Vagina (tissue), 2 donors: Measurements from ENCODE around the gene AKT1S1. TPM values are rescaled to one million over a fixed set of nuclear protein-coding genes. Genes with fewer than 3 reads are reported as not detected.
"Not testable (repeated sequence)": the region's sequence is repeated elsewhere in the genome, so short reads cannot be mapped to it uniquely, and the experiment has no call there.

Experiments used
- DNase-seq, 2 donors: peaks; one replicate each; pipeline ENCODE4 v3.0.0-alpha.2; 2017; ENCODE audit errors: extremely low spot score in 2 of 2
- H3K27ac ChIP-seq: fragments of 200-600 bp; sonication (generic); one replicate; pipeline ENCODE4 v1.5.1; 2019
- H3K27me3 ChIP-seq: fragments of 200-600 bp; sonication (generic); one replicate; pipeline ENCODE4 v1.5.1; 2019
- H3K36me3 ChIP-seq, 2 donors: fragments of 200-600 bp; sonication (generic); one replicate each; pipeline ENCODE4 v1.5.1; 2017 to 2019
- H3K4me1 ChIP-seq: fragments of 200-600 bp; sonication (generic); one replicate; pipeline ENCODE4 v1.5.1; 2019
- H3K4me3 ChIP-seq, 2 donors: fragments of 200-600 bp; sonication (generic); 1 replicate in 1 of 2; 2 replicates in 1 of 2; pipeline ENCODE4 v1.5.1; 2016 to 2019
- H3K9me3 ChIP-seq: fragments of 200-600 bp; sonication (generic); one replicate; pipeline ENCODE4 v1.5.1; 2019
- CTCF ChIP-seq, 3 experiments: fragments of 450-650 bp in 2 of 3; fragments of 200-600 bp in 1 of 3; sonication (generic) in 1 of 3; IDR thresholded peaks; one replicate each; pipeline ENCODE4 v1.5.1; 2017 to 2019; ENCODE audit warnings: antibody characterized with exemption in 3 of 3, mild to moderate bottlenecking in 2 of 3, moderate library complexity in 2 of 3
- POLR2A ChIP-seq, 2 donors: fragments of 450-650 bp; IDR thresholded peaks; one replicate each; pipeline ENCODE4 v1.6.1; 2017; ENCODE audit warnings: antibody characterized with exemption in 2 of 2, mild to moderate bottlenecking in 2 of 2, moderate library complexity in 2 of 2
- POLR2AphosphoS5 ChIP-seq, 2 donors: sonication (generic); formaldehyde crosslinking; IDR thresholded peaks; one replicate each; pipeline ENCODE4 v1.9.0; 2017; ENCODE audit warnings: antibody characterized with exemption in 2 of 2, mild to moderate bottlenecking in 2 of 2, low read depth in 1 of 2; ENCODE audit not compliant: insufficient read depth in 1 of 2
- intact Hi-C: fragments of 100-400 bp; cut with DNase I; formaldehyde crosslinking; loops from one replicate; pipeline ENCODE4 v1.15.1; 2023
- microRNA-seq: library from miRNA; unstranded; fragments of <30 nt; microRNA quantifications from one replicate; pipeline ENCODE4, GENCODE V29; 2017; ENCODE audit warnings: borderline number of aligned reads, borderline replicate concordance
- small RNA-seq: library from RNA; depleted of rRNA; stranded (forward); fragments of <200 nt; gene quantifications from one replicate; pipeline ENCODE3, GENCODE V24; 2016
- total RNA-seq: library from RNA; depleted of rRNA; stranded (reverse); fragments of >200 nt; gene quantifications from one replicate; pipeline ENCODE4 v1.2.3, GENCODE V29; 2016

Gene AKT1S1
- total RNA-seq, 1 donor from 2014 or later, result 16.9 TPM

GRCh38 chr19:49824662-49825061 lies 52.5 kb downstream of the AKT1S1 start:
- Histone ChIP-seq H3K9me3 (no peaks in the 10 kb centered on the region), H3K4me1 (peaks cover 3% of the 10 kb centered on the region), H3K27ac (no peak overlapping the region), H3K27me3 (no peaks in the 10 kb centered on the region), H3K4me3 (no peak overlapping the region), H3K36me3 (peaks cover 0 to 14% of the 10 kb centered on the region in 2 donors)
- no peak for DNase-seq
- TF ChIP-seq POLR2A (IDR thresholded peaks at IDR 0.05) (no peak), POLR2AphosphoS5 (IDR thresholded peaks at IDR 0.05; ENCODE audit: insufficient read depth in 1 of 2, low read depth in 1 of 2) (no peak), CTCF (IDR thresholded peaks at IDR 0.05) (no peak)
- intact Hi-C loops, result no loop called here

GRCh38 chr19:49823472-49823871 lies 53.7 kb downstream of the AKT1S1 start:
- intact Hi-C loops, result no loop called here
- Histone ChIP-seq H3K36me3 (peaks cover 0 to 11% of the 10 kb centered on the region in 2 donors), H3K9me3 (no peaks in the 10 kb centered on the region), H3K4me1 (peaks cover 15% of the 10 kb centered on the region), H3K4me3 (no peak overlapping the region), H3K27me3 (no peaks in the 10 kb centered on the region), H3K27ac (no peak overlapping the region)
- TF ChIP-seq POLR2A (IDR thresholded peaks at IDR 0.05), result no peak
- no peak for TF ChIP-seq CTCF (IDR thresholded peaks at IDR 0.05)
- no peak for TF ChIP-seq POLR2AphosphoS5 (IDR thresholded peaks at IDR 0.05; ENCODE audit: insufficient read depth in 1 of 2, low read depth in 1 of 2)
- DNase-seq, result no peak

GRCh38 chr19:49820125-49820524 lies 57.0 kb downstream of the AKT1S1 start:
- intact Hi-C loops, result no loop called here
- H3K36me3 ChIP-seq, result peaks cover 0 to 8% of the 10 kb centered on the region in 2 donors
- TF ChIP-seq POLR2AphosphoS5 (IDR thresholded peaks at IDR 0.05; ENCODE audit: insufficient read depth in 1 of 2, low read depth in 1 of 2) (no peak), CTCF (IDR thresholded peaks at IDR 0.05) (no peak), POLR2A (IDR thresholded peaks at IDR 0.05) (no peak)
- no peak overlapping the region for H3K27ac ChIP-seq
- no peak overlapping the region for H3K4me3 ChIP-seq
- H3K27me3 ChIP-seq, result no peaks in the 10 kb centered on the region
- no peak for DNase-seq
- peaks cover 21% of the 10 kb centered on the region for H3K4me1 ChIP-seq
- no peaks in the 10 kb centered on the region for H3K9me3 ChIP-seq

- H3K27ac ChIP-seq, H3K36me3 ChIP-seq, H3K27me3 ChIP-seq, DNase-seq, H3K9me3 ChIP-seq: not testable (repeated sequence)
- intact Hi-C loops, result loop anchor here (5.0 kb wide), 1 partner anchor 43 kb away; no protein-coding TSS in a partner anchor
- peaks cover 21% of the 10 kb centered on the region for H3K4me1 ChIP-seq
- H3K4me3 ChIP-seq, result peak overlapping the region; percentile 61 to 85
Observed at GRCh38 chr19:49819452-49820115, 57.6 kb downstream of the AKT1S1 start.

Small RNAs within 50 kb of the gene (microRNA-seq; reads per million reads assigned to microRNA genes)
- gene MIR4749, result not detected
- not detected for gene MIR4750
- not detected for gene MIR6800

Small RNAs within 50 kb of the gene (small RNA-seq; reads per million reads assigned to genes)
- gene MIR4749, result not detected

Other genes with a start within 250 kb of the AKT1S1 start
- gene RRAS, start 237.2 kb downstream of the AKT1S1 start, total RNA-seq, result 112 TPM
- 20.4 TPM for gene SCAF1, start 235.1 kb downstream of the AKT1S1 start, total RNA-seq
- gene IRF3, start 211.5 kb downstream of the AKT1S1 start, total RNA-seq, result 59.4 TPM
- gene BCL2L12, start 211.4 kb downstream of the AKT1S1 start, total RNA-seq, result 14.7 TPM
- 156 TPM for gene PRMT1, start 200.1 kb downstream of the AKT1S1 start, total RNA-seq
- gene ADM5, start 187.8 kb downstream of the AKT1S1 start, total RNA-seq, result 2.7 TPM
- gene CPT1C, start 186.2 kb downstream of the AKT1S1 start, total RNA-seq, result 12.3 TPM
- gene TSKS, start 114.0 kb downstream of the AKT1S1 start, total RNA-seq, result 1.2 TPM
- gene AP2A1, start 110.4 kb downstream of the AKT1S1 start, total RNA-seq, result 80.8 TPM
- gene FUZ, start 64.1 kb downstream of the AKT1S1 start, total RNA-seq, result 11.5 TPM
- gene MED25, start 59.1 kb downstream of the AKT1S1 start, total RNA-seq, result 25.0 TPM
- 109 TPM for gene PTOV1, start 26.2 kb downstream of the AKT1S1 start, total RNA-seq
- gene PNKP, start 9.8 kb downstream of the AKT1S1 start, total RNA-seq, result 40.3 TPM
- 34.9 TPM for gene TBC1D17, start 347 bp upstream of the AKT1S1 start, total RNA-seq
- not detected for gene IL4I1, start 19.5 kb upstream of the AKT1S1 start, total RNA-seq
- gene ATF5, start 51.9 kb upstream of the AKT1S1 start, total RNA-seq, result 5.6 TPM
- 38.5 TPM for gene NUP62, start 52.1 kb upstream of the AKT1S1 start, total RNA-seq
- gene SIGLEC11, start 83.8 kb upstream of the AKT1S1 start, total RNA-seq, result 4.4 TPM
- gene VRK3, start 148.0 kb upstream of the AKT1S1 start, total RNA-seq, result 34.9 TPM
- gene ZNF473, start 148.7 kb upstream of the AKT1S1 start, total RNA-seq, result 11.5 TPM